Cortex of kidney (tissue), 1 donor: ENCODE data around the gene PINLYP.
A peak's percentile ranks its signal among the peaks of the same experiment; 100 is the strongest.

ENCODE experiments used
- DNase-seq: peaks from one replicate; lab custom pipeline; 2025; lab: John Stamatoyannopoulos, UW

The PINLYP gene

GRCh38 chr19:43606569-43607229, 31.1 kb downstream of the PINLYP start:
- DNase-seq = no peak

GRCh38 chr19:43607238-43608205, 31.9 kb downstream of the PINLYP start:
- no peak for DNase-seq

- no peak for DNase-seq
These were observed 34.3 kb downstream of the PINLYP start for GRCh38 chr19:43609872-43610271.

GRCh38 chr19:43610493-43610892, 34.9 kb downstream of the PINLYP start:
- DNase-seq = no peak

GRCh38 chr19:43611788-43612187, 36.2 kb downstream of the PINLYP start, which contains the start of gene SRRM5:
SRRM5 (plus strand) TSS chr19:43612088; CDS start chr19:43612122, 34 bp downstream.
- DNase-seq = no peak

- DNase-seq = no peak
These were observed 36.8 kb downstream of the PINLYP start for GRCh38 chr19:43612374-43612773.

GRCh38 chr19:43616306-43616705, 40.7 kb downstream of the PINLYP start:
- no peak for DNase-seq

GRCh38 chr19:43616954-43617353, 41.4 kb downstream of the PINLYP start:
- DNase-seq = no peak

GRCh38 chr19:43618921-43619261, 43.3 kb downstream of the PINLYP start:
- DNase-seq = no peak

- DNase-seq = peak; percentile 67
These were observed 43.9 kb downstream of the PINLYP start, which contains the start of gene ZNF428 for GRCh38 chr19:43619262-43620060. ZNF428 (minus strand) TSS chr19:43619629; CDS start chr19:43614304, 5,325 bp downstream.

GRCh38 chr19:43620061-43621001, 44.7 kb downstream of the PINLYP start:
- DNase-seq = no peak

GRCh38 chr19:43622070-43622469, 46.5 kb downstream of the PINLYP start:
- no peak for DNase-seq

GRCh38 chr19:43622956-43623355, 47.4 kb downstream of the PINLYP start:
- no peak for DNase-seq

GRCh38 chr19:43623889-43624670, 48.5 kb downstream of the PINLYP start:
- no peak for DNase-seq

- DNase-seq = no peak
These were observed 49.3 kb downstream of the PINLYP start for GRCh38 chr19:43624933-43625332.

- no peak for DNase-seq
These were observed 50.4 kb downstream of the PINLYP start for GRCh38 chr19:43625918-43626579.

GRCh38 chr19:43626838-43627237, 51.2 kb downstream of the PINLYP start:
- no peak for DNase-seq

GRCh38 chr19:43628646-43629326, 53.2 kb downstream of the PINLYP start:
- no peak for DNase-seq

GRCh38 chr19:43631491-43631890, 55.9 kb downstream of the PINLYP start:
- DNase-seq = no peak
